CD14-positive monocyte (primary cell): Measurements from ENCODE around the gene STRN. TPM values are rescaled to one million over a fixed set of nuclear protein-coding genes. Genes with fewer than 3 reads are reported as not detected.
"Not testable (repeated sequence)": the region's sequence is repeated elsewhere in the genome, so short reads cannot be mapped to it uniquely, and the experiment has no call there.

ENCODE experiments used
- DNase-seq, 3 donors: peaks; one replicate each; pipeline ENCODE4 v3.0.0-alpha.2; 2011 to 2022
- H2AFZ ChIP-seq: 2 replicates; pipeline ENCODE4 v1.6.0; 2012; ENCODE audit warnings: mild to moderate bottlenecking, low read depth, low read length, inconsistent platforms; ENCODE audit not compliant: insufficient read depth, poor library complexity, severe bottlenecking
- H3K27ac ChIP-seq, 2 donors: 1 replicate in 1 of 2; 2 replicates in 1 of 2; pipeline ENCODE4 v1.5.1; 2012 to 2013; ENCODE audit warnings: low read length in 2 of 2, control low read depth in 1 of 2, inconsistent platforms in 1 of 2, low read depth in 1 of 2, mild to moderate bottlenecking in 1 of 2
- H3K27me3 ChIP-seq, 2 donors: one replicate each; pipeline versions ENCODE4 v1.6.0 to v1.6.1; 2011 to 2013; ENCODE audit warnings: low read length in 2 of 2; ENCODE audit not compliant: control insufficient read depth in 2 of 2, insufficient read depth in 2 of 2
- H3K36me3 ChIP-seq, 2 donors: replicated peaks in 1 of 2; 1 replicate in 1 of 2; 2 replicates in 1 of 2; pipeline versions ENCODE4 v1.5.1 to v1.6.1; 2012 to 2013; ENCODE audit warnings: low read length in 2 of 2, control low read depth in 1 of 2, inconsistent platforms in 1 of 2, mild to moderate bottlenecking in 1 of 2; ENCODE audit not compliant: insufficient read depth in 2 of 2, control insufficient read depth in 1 of 2
- H3K4me1 ChIP-seq, 2 donors: 1 replicate in 1 of 2; 2 replicates in 1 of 2; pipeline versions ENCODE4 v1.5.1 to v1.6.1; 2012 to 2013; ENCODE audit warnings: low read length in 2 of 2, control low read depth in 1 of 2, inconsistent platforms in 1 of 2, mild to moderate bottlenecking in 1 of 2, moderate library complexity in 1 of 2; ENCODE audit not compliant: insufficient read depth in 2 of 2, control insufficient read depth in 1 of 2
- H3K4me2 ChIP-seq: replicated peaks from 2 replicates; pipeline ENCODE3; 2012; ENCODE audit warnings: low read length, moderate library complexity, mild to moderate bottlenecking; ENCODE audit not compliant: poor library complexity, severe bottlenecking; ENCODE audit errors: extremely low read depth
- H3K4me3 ChIP-seq, 3 experiments: fragments of 200-600 bp in 1 of 3; sonication (generic) in 1 of 3; replicated peaks in 1 of 3; 1 replicate in 2 of 3; 2 replicates in 1 of 3; pipeline ENCODE4 v1.5.1; 2011 to 2013; ENCODE audit warnings: low read length in 3 of 3, mild to moderate bottlenecking in 3 of 3, control low read depth in 2 of 3, low read depth in 2 of 3, inconsistent platforms in 1 of 3, moderate library complexity in 1 of 3
- H3K79me2 ChIP-seq: 2 replicates; pipeline ENCODE4 v1.6.0; 2012; ENCODE audit warnings: mild to moderate bottlenecking, control low read depth, inconsistent platforms, low read length, moderate library complexity; ENCODE audit not compliant: insufficient read depth
- H3K9ac ChIP-seq: 2 replicates; pipeline ENCODE4 v1.6.0; 2017; ENCODE audit warnings: low read length, mild to moderate bottlenecking; ENCODE audit not compliant: insufficient read depth, poor library complexity, severe bottlenecking
- H3K9me3 ChIP-seq, 2 donors: replicated peaks in 1 of 2; 1 replicate in 1 of 2; 2 replicates in 1 of 2; pipeline versions ENCODE4 v1.5.1 to v1.6.1; 2012 to 2013; ENCODE audit warnings: low read length in 2 of 2, control low read depth in 1 of 2; ENCODE audit not compliant: control insufficient read depth in 1 of 2, insufficient read depth in 1 of 2
- H4K20me1 ChIP-seq: 2 replicates; pipeline ENCODE4 v1.6.0; 2012; ENCODE audit warnings: mild to moderate bottlenecking, low read length, control low read depth, moderate library complexity; ENCODE audit not compliant: insufficient read depth
- H3K27ac Mint-ChIP-seq, 7 donors: one replicate each; pipeline ENCODE4 v1.8.0; 2020; ENCODE audit warnings: mild to moderate bottlenecking in 7 of 7, mixed read lengths in 7 of 7, moderate library complexity in 6 of 7, inconsistent platforms in 2 of 7
- H3K27me3 Mint-ChIP-seq, 3 donors: one replicate each; pipeline ENCODE4 v1.8.0; 2021 to 2022; ENCODE audit warnings: low read depth in 3 of 3, mild to moderate bottlenecking in 3 of 3, mixed read lengths in 3 of 3, moderate library complexity in 3 of 3, inconsistent platforms in 1 of 3
- H3K36me3 Mint-ChIP-seq, 2 donors: one replicate each; pipeline ENCODE4 v1.8.0; 2020; ENCODE audit warnings: mixed read lengths in 2 of 2, inconsistent platforms in 1 of 2, mild to moderate bottlenecking in 1 of 2
- H3K4me1 Mint-ChIP-seq: one replicate; pipeline ENCODE4 v1.8.0; 2020; ENCODE audit warnings: mild to moderate bottlenecking, mixed read lengths
- H3K4me3 Mint-ChIP-seq, 2 donors: one replicate each; pipeline ENCODE4 v1.8.0; 2020; ENCODE audit warnings: mild to moderate bottlenecking in 2 of 2, mixed read lengths in 2 of 2, moderate library complexity in 1 of 2
- H3K9me3 Mint-ChIP-seq, 7 donors: one replicate each; pipeline ENCODE4 v1.8.0; 2020 to 2022; ENCODE audit warnings: mixed read lengths in 7 of 7, mild to moderate bottlenecking in 6 of 7, moderate library complexity in 6 of 7, inconsistent platforms in 2 of 7
- WGBS: methylation state at CpG from one replicate; pipeline ENCODE4 v1.1.5; 2013; ENCODE audit warnings: missing lambda C conversion rate; ENCODE audit not compliant: insufficient coverage; 5-methylcytosine and 5-hydroxymethylcytosine counted together
- intact Hi-C, 2 donors: fragments of 100-400 bp; cut with micrococcal nuclease; formaldehyde crosslinking; loops; one replicate each; pipeline versions ENCODE4 v1.15.0 to v1.15.1; 2023
- polyA plus RNA-seq, 3 donors: library from polyadenylated mRNA; depleted of rRNA in 1 of 3; unstranded in 2 of 3; stranded (reverse) in 1 of 3; fragments of 300-500 nt in 2 of 3; fragments of >200 nt in 1 of 3; fragmentation: Illumina TruSeq in 2 of 3; gene quantifications; 1 replicate in 2 of 3; 2 replicates in 1 of 3; pipeline ENCODE4 v1.2.3, GENCODE V29; 2012 to 2021
- TF ChIP-seq, protein P1 (sequence below): fragments of 200-600 bp; IDR thresholded peaks from one replicate; pipeline ENCODE4 v1.8.0; 2022; ENCODE audit warnings: antibody characterized with exemption, mild to moderate bottlenecking

Gene STRN
- polyA plus RNA-seq, 3 donors = 7.0 to 15.7 (median 10.7) TPM

DNA sequence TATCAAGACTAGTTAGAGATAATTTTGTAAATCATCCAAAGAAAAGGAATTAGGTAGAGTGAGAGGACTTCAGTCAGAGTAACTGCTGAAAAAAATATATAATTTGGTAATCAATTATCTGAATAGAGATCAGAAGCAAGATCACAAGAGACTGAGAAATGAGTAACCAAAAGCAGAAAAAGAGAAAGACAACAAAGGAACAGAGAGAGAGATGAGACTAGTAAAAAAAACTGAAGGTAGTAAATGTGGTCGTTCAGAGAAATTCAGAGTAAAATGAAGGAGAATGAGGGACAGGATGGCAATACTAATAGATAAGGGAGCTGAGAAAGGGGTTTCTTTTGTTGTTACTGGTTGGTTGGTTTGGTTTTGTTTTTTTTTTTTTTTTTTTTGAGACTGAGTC is 16.5 kb downstream of the STRN start:
- intact Hi-C loops = no loop called here
- H3K4me1 Mint-ChIP-seq = peaks cover 9% of the 10 kb centered on the region
- no peak overlapping the region for H3K4me3 Mint-ChIP-seq

DNA sequence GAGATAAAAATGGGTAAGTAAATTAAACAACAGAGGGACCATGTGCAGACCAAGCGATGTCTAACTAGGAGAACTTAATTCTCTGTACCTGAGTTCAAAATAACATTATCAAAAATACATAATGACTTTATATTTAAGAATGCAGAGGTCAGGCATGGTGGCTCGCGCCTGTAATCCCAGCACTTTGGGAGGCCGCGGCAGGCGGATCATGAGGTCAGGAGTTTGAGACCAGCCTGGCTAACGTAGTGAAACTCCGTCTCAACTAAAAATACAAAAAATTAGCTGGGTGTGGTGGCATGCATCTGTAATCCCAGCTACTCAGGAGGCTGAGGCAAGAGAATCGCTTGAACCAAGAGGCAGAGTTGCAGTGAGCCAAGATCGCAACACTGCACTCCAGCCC is 21.1 kb downstream of the STRN start:
- 100% methylated on average over 2 of the region's 10 CpGs for WGBS
- H3K9me3 Mint-ChIP-seq, H3K27me3 ChIP-seq, H3K4me3 ChIP-seq, H3K4me1 ChIP-seq, H3K4me1 Mint-ChIP-seq, H3K27ac Mint-ChIP-seq, H3K9ac ChIP-seq, H2AFZ ChIP-seq, H3K27me3 Mint-ChIP-seq, H3K9me3 ChIP-seq, H3K4me2 ChIP-seq, H3K36me3 ChIP-seq, H3K4me3 Mint-ChIP-seq, H3K27ac ChIP-seq, H3K36me3 Mint-ChIP-seq, intact Hi-C loops, DNase-seq: not testable (repeated sequence)
- Histone ChIP-seq H4K20me1 (peaks cover 27% of the 10 kb centered on the region), H3K79me2 (peaks cover 24% of the 10 kb centered on the region)

More for the DNA sequence above, 16.5 kb downstream of the STRN start:
- Histone ChIP-seq H3K9ac (no peak overlapping the region), H3K79me2 (peaks cover 59% of the 10 kb centered on the region), H2AFZ (no peak overlapping the region), H3K27me3 (no peaks in the 10 kb centered on the region), H3K36me3 (peaks cover 0 to 4% of the 10 kb centered on the region in 2 donors), H3K4me3 (no peak overlapping the region), H3K4me2 (no peak overlapping the region), H3K27ac (no peak overlapping the region), H3K9me3 (no peaks in the 10 kb centered on the region), H4K20me1 (peaks cover 36% of the 10 kb centered on the region), H3K4me1 (no peaks in the 10 kb centered on the region)
- no peak for DNase-seq
- peaks cover 0 to 4% (median 0%) of the 10 kb centered on the region in 7 donors for H3K9me3 Mint-ChIP-seq
- no peaks in the 10 kb centered on the region for H3K27me3 Mint-ChIP-seq
- TF ChIP-seq, protein P1, sequence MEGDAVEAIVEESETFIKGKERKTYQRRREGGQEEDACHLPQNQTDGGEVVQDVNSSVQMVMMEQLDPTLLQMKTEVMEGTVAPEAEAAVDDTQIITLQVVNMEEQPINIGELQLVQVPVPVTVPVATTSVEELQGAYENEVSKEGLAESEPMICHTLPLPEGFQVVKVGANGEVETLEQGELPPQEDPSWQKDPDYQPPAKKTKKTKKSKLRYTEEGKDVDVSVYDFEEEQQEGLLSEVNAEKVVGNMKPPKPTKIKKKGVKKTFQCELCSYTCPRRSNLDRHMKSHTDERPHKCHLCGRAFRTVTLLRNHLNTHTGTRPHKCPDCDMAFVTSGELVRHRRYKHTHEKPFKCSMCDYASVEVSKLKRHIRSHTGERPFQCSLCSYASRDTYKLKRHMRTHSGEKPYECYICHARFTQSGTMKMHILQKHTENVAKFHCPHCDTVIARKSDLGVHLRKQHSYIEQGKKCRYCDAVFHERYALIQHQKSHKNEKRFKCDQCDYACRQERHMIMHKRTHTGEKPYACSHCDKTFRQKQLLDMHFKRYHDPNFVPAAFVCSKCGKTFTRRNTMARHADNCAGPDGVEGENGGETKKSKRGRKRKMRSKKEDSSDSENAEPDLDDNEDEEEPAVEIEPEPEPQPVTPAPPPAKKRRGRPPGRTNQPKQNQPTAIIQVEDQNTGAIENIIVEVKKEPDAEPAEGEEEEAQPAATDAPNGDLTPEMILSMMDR = no peak
- 82% methylated on average over 1 of the region's 1 CpG for WGBS
- peak overlapping the region in 1 of 7 donors; percentile 1 for H3K27ac Mint-ChIP-seq
- H3K36me3 Mint-ChIP-seq = peaks cover 13 to 16% of the 10 kb centered on the region in 2 donors
